Endothelial cell of umbilical vein (primary cell): Measurements from ENCODE around the gene TMEM131. TPM values are rescaled to one million over a fixed set of nuclear protein-coding genes. Genes with fewer than 3 reads are reported as not detected.

Experiments
- BruUV-seq: library from RNA; stranded (reverse); fragments of 400-500 nt; replicated peaks from 2 replicates; lab custom pipeline; 2021; lab: Mats Ljungman, UMichigan
- CTCF ChIA-PET: fragments of 300-600, 350-600 bp; sonication (Branson Sonifier 250); formaldehyde crosslinking; loops from one replicate; lab custom pipeline; 2021; ENCODE audit warnings: antibody characterized with exemption, inconsistent platforms; lab: Charles Lee
- POLR2A ChIA-PET: fragments of 300-600, 350-600 bp; sonication (Branson Sonifier 250); formaldehyde crosslinking; loops from one replicate; lab custom pipeline; 2021; ENCODE audit warnings: antibody characterized with exemption, inconsistent platforms; lab: Charles Lee
- DNase-seq: peaks from one replicate; pipeline ENCODE4 v3.0.0-alpha.2; 2011; ENCODE audit warnings: low read depth, low spot score
- FAIRE-seq: peaks from 2 replicates; lab custom pipeline; 2011; peaks lifted over from hg19 to GRCh38; lab: Jason Lieb, UNC
- H2AFZ ChIP-seq: 2 replicates; pipeline ENCODE4 v1.6.0; 2012; ENCODE audit warnings: low read depth, low read length, control low read depth, inconsistent platforms
- H3K27ac ChIP-seq: 2 replicates; pipeline ENCODE4 v1.5.1; 2011; ENCODE audit warnings: low read depth, mild to moderate bottlenecking, control low read depth, low read length, moderate library complexity; ENCODE audit not compliant: insufficient read depth
- H3K27me3 ChIP-seq, 2 experiments: 2 replicates each; pipeline versions ENCODE4 v1.6.0 to v1.6.1; 2011; ENCODE audit warnings: low read length in 2 of 2, mixed read lengths in 1 of 2; ENCODE audit not compliant: control insufficient read depth in 2 of 2, insufficient read depth in 2 of 2
- H3K36me3 ChIP-seq, 2 experiments: 2 replicates in 1 of 2; 3 replicates in 1 of 2; pipeline ENCODE4 v1.5.1; 2011; ENCODE audit warnings: low read length in 2 of 2, mild to moderate bottlenecking in 1 of 2, moderate library complexity in 1 of 2; ENCODE audit not compliant: control insufficient read depth in 2 of 2, insufficient read depth in 2 of 2; ENCODE audit errors: extremely low read depth in 1 of 2
- H3K4me1 ChIP-seq: 3 replicates; pipeline ENCODE4 v1.5.1; 2011; ENCODE audit warnings: mild to moderate bottlenecking, low read length; ENCODE audit not compliant: control insufficient read depth, insufficient read depth; ENCODE audit errors: extremely low read depth
- H3K4me2 ChIP-seq: 2 replicates; pipeline ENCODE4 v1.6.1; 2011; ENCODE audit warnings: low read length, control low read depth, mixed read lengths; ENCODE audit not compliant: insufficient read depth
- H3K4me3 ChIP-seq, 3 experiments: fragments of 200-600 bp in 1 of 3; sonication (generic), shearing (Covaris generic) in 1 of 3; replicated peaks in 1 of 3; 2 replicates each; pipeline ENCODE4 v1.5.1; 2011 to 2016; ENCODE audit warnings: control low read depth in 3 of 3, low read length in 3 of 3, mild to moderate bottlenecking in 2 of 3, inconsistent platforms in 1 of 3, low read depth in 1 of 3, moderate library complexity in 1 of 3; ENCODE audit not compliant: insufficient read depth in 1 of 3
- H3K79me2 ChIP-seq: 2 replicates; pipeline ENCODE4 v1.6.0; 2012; ENCODE audit warnings: low read length, inconsistent platforms; ENCODE audit not compliant: control insufficient read depth, insufficient read depth
- H3K9ac ChIP-seq: replicated peaks from 2 replicates; pipeline ENCODE3; 2011; ENCODE audit warnings: low read length, control low read depth; ENCODE audit not compliant: insufficient read depth; ENCODE audit errors: extremely low read depth
- H3K9me1 ChIP-seq: replicated peaks from 3 replicates; pipeline ENCODE4 v1.6.0; 2011; ENCODE audit warnings: mild to moderate bottlenecking, low read length; ENCODE audit not compliant: control insufficient read depth, insufficient read depth; ENCODE audit errors: extremely low read depth
- H3K9me3 ChIP-seq: replicated peaks from 2 replicates; pipeline ENCODE4 v1.5.1; 2012; ENCODE audit warnings: low read length, inconsistent platforms; ENCODE audit not compliant: control insufficient read depth, insufficient read depth
- H4K20me1 ChIP-seq: replicated peaks from 2 replicates; pipeline ENCODE3; 2011; ENCODE audit warnings: mild to moderate bottlenecking, low read length; ENCODE audit not compliant: control insufficient read depth, insufficient read depth; ENCODE audit errors: extremely low read depth
- MAX ChIP-seq: IDR thresholded peaks from 2 replicates; pipeline ENCODE4 v1.6.1; 2011; ENCODE audit not compliant: insufficient read depth, insufficient read length
- POLR2A ChIP-seq: IDR thresholded peaks from 2 replicates; pipeline ENCODE4 v1.6.1; 2012; ENCODE audit warnings: low read depth, mild to moderate bottlenecking, control low read depth, low read length
- dilution Hi-C: fragments of 300-500 bp; cut with MboI; formaldehyde crosslinking; loops from one replicate; pipeline ENCODE4 v1.15.0; 2019; ENCODE audit warnings: low sequenced_read_pairs; ENCODE audit not compliant: extremely low pct_ligation_motif_present
- intact Hi-C: fragments of 100-400 bp; cut with micrococcal nuclease; formaldehyde crosslinking; loops from one replicate; pipeline ENCODE4 v1.10.0; 2022
- polyA plus RNA-seq, 4 experiments: library from polyadenylated mRNA; depleted of rRNA in 3 of 4; stranded (reverse) in 3 of 4; unstranded in 1 of 4; fragments of >200 nt; gene quantifications; 2 replicates each; pipeline versions ENCODE4 v1.2.1 to v1.2.3, GENCODE V29; 2011 to 2012; ENCODE audit warnings: missing spikeins in 1 of 4
- total RNA-seq: library from RNA; stranded (reverse); gene quantifications from 2 replicates; pipeline ENCODE4 v1.2.3, GENCODE V29; 2021
- TF ChIP-seq, protein P1 (sequence below), 2 donors: IDR thresholded peaks; 1 replicate in 1 of 2; 2 replicates in 1 of 2; pipeline ENCODE4 v1.5.1; 2011; ENCODE audit warnings: low read length in 2 of 2, mild to moderate bottlenecking in 2 of 2, moderate library complexity in 2 of 2, control low read depth in 1 of 2, inconsistent platforms in 1 of 2, low read depth in 1 of 2; ENCODE audit not compliant: insufficient read depth in 1 of 2; ENCODE audit errors: extremely low read depth in 1 of 2

Gene TMEM131
- total and polyA plus RNA-seq, 2 donors (not counting 3 experiments of a cell fraction or from before 2014, with no cell fraction given): 12.2 to 28.6 TPM

- peaks cover 23% of the 10 kb centered on the region for H3K79me2 ChIP-seq
- POLR2A ChIA-PET: no interaction called here
- intact Hi-C loops: no loop called here
- CTCF ChIA-PET: interaction anchor here (1.3 to 1.5 kb wide), 2 partner anchors 157 to 188 kb away, joined by 3 to 5 read pairs; no protein-coding TSS in a partner anchor
- H3K4me1 ChIP-seq: no peaks in the 10 kb centered on the region
- H3K4me2 ChIP-seq: no peak overlapping the region
- no peaks in the 10 kb centered on the region for H3K27me3 ChIP-seq
- DNase-seq: no peak
- no peak for TF ChIP-seq MAX
- H3K4me3 ChIP-seq: no peak overlapping the region
- no peak for FAIRE-seq
- H3K36me3 ChIP-seq: no peaks in the 10 kb centered on the region
- dilution Hi-C loops: no loop called here
- peaks cover 3% of the 10 kb centered on the region for H4K20me1 ChIP-seq
- H3K9me3 ChIP-seq: no peaks in the 10 kb centered on the region
- no peak overlapping the region for H3K27ac ChIP-seq
- BruUV-seq: no TSS peak
- no peak overlapping the region for H3K9ac ChIP-seq
- no peak overlapping the region for H2AFZ ChIP-seq
- H3K9me1 ChIP-seq: no peaks in the 10 kb centered on the region
These were observed 31.9 kb downstream of the TMEM131 start for GRCh38 chr2:97963880-97964279.

DNA sequence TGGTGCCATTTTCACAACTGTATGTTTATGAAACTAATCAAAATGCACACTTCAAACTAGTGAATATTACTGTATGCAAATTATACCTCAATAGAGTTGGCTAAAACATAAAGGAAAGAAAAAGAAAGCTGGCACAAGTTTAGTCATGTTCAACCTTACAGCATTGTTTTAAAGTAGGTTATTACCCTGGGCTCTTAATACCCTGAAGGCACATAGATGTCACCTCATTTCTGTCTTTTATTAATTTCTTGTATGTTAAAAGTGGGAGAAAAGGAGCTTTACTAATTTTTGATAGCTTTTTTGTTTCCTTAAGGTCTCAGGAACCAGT is 32.7 kb downstream of the TMEM131 start:
- H3K79me2 ChIP-seq: peaks cover 17% of the 10 kb centered on the region
- CTCF ChIA-PET: interaction anchor here (1.3 to 1.5 kb wide), 2 partner anchors 156 to 187 kb away, joined by 3 to 5 read pairs; no protein-coding TSS in a partner anchor
- H2AFZ ChIP-seq: no peak overlapping the region
- no peaks in the 10 kb centered on the region for H3K9me1 ChIP-seq
- dilution Hi-C loops (no loop called here), intact Hi-C loops (no loop called here)
- H3K4me1 ChIP-seq: no peaks in the 10 kb centered on the region
- no peak overlapping the region for H3K4me3 ChIP-seq
- no peak overlapping the region for H3K9ac ChIP-seq
- no peak overlapping the region for H3K4me2 ChIP-seq
- H3K36me3 ChIP-seq: no peaks in the 10 kb centered on the region
- POLR2A ChIA-PET: no interaction called here
- H4K20me1 ChIP-seq: peaks cover 3% of the 10 kb centered on the region
- H3K9me3 ChIP-seq: no peaks in the 10 kb centered on the region
- no peak overlapping the region for H3K27ac ChIP-seq
- FAIRE-seq (no peak), DNase-seq (no peak)
- no peaks in the 10 kb centered on the region for H3K27me3 ChIP-seq
- no peak for TF ChIP-seq POLR2A
- TF ChIP-seq, protein P1, sequence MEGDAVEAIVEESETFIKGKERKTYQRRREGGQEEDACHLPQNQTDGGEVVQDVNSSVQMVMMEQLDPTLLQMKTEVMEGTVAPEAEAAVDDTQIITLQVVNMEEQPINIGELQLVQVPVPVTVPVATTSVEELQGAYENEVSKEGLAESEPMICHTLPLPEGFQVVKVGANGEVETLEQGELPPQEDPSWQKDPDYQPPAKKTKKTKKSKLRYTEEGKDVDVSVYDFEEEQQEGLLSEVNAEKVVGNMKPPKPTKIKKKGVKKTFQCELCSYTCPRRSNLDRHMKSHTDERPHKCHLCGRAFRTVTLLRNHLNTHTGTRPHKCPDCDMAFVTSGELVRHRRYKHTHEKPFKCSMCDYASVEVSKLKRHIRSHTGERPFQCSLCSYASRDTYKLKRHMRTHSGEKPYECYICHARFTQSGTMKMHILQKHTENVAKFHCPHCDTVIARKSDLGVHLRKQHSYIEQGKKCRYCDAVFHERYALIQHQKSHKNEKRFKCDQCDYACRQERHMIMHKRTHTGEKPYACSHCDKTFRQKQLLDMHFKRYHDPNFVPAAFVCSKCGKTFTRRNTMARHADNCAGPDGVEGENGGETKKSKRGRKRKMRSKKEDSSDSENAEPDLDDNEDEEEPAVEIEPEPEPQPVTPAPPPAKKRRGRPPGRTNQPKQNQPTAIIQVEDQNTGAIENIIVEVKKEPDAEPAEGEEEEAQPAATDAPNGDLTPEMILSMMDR (IDR thresholded peaks at IDR 0.05; ENCODE audit: extremely low read depth in 1 of 2, insufficient read depth in 1 of 2, low read depth in 1 of 2, low read length in 2 of 2): no peak
- no TSS peak for BruUV-seq
